DMS153 (cell line): ENCODE results near the gene INPP5D.
A peak's percentile ranks its signal among the peaks of the same experiment; 100 is the strongest.

Experiments used
- DNase-seq: peaks from one replicate; lab custom pipeline; 2025; lab: John Stamatoyannopoulos, UW

The INPP5D gene

GRCh38 chr2:233075966-233076339 lies 15.8 kb downstream of the INPP5D start:
- DNase-seq: peak; percentile 50

DNA sequence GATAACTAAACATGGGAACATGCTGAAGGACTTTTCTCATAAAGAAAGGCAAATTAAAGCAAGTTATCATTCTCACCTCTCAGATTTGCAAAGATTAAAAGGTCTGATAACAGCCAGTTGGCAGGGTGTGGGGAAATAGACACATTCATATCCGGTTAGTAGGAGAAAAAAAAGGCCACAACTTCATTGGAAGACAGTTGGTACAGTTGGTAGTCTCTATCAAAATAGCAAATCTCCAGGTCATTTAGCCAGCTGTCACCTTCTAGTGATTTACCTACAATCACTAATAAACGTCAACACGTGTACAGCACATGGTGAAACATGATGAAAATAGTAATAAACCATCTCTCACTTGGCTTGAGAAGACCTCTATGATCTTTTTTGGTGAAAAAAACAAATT lies 16.6 kb downstream of the INPP5D start:
- no peak for DNase-seq

DNA sequence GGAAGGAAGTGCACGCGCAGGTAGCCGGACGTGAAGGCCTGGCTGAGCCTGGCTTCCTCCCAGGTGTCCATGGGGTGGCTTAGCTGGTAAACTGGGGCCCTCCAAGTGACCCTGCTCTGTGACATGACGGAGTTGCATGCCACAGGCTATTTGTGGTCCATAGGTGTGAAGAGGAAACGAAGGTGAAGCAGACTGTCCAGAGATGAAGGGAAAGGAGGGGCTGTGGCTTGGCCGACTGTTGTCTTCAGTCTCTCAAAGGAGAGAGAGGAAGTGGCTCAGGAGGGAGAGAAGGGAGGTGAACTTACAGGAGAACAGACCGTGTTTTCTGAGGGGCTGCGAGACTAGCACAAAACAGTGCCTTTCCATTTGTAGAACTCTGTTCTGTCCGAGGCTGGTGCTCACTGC lies 19.3 kb downstream of the INPP5D start:
- DNase-seq: no peak

GRCh38 chr2:233079953-233080835 lies 20.1 kb downstream of the INPP5D start:
- no peak for DNase-seq

DNA sequence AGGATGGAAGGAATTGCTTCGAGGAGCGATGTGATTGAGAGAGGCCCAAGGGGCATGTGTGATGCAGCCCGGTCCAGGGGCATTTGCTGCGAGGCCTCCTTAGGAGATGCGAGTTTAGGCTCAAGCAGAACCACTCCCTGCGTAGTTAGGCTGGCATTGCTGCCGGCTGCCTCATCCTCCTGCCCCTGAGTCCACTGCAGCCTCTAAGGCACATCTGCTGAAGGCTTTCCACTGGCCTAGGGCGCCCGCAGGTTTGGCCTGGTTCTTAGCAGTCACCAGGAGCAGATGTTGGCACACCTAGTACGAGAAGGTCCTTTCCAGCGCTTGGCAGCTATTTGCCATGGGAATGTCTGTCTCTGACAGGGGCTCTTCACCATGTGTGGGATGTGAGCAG lies 20.7 kb downstream of the INPP5D start:
- no peak for DNase-seq

DNA sequence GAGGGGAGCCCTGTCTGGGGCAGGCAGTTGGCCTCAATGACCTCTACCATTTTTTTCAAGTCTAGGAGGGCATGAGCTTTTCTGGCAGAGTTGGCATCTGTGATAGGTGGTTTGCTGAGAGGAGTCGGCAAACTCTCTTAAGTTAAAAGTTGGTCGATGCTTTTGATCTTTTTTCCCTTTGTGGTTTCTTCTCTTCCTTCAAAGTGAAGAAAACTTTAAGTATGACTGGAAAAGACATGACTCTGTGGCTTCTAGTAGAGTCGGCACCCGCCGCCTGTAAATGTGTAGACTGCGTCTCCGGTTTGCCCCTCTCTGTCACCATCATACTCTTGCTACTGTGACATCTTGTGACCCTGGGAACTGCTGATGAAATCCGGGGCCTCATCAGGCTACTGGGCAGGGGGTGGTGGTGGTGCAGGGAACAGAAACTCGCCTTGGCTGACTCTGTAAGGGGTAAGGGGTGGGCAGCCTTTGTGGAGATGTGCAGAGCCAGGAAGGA lies 21.1 kb downstream of the INPP5D start:
- DNase-seq: no peak

- DNase-seq: no peak
These were observed 21.6 kb downstream of the INPP5D start for GRCh38 chr2:233081731-233082221.

DNA sequence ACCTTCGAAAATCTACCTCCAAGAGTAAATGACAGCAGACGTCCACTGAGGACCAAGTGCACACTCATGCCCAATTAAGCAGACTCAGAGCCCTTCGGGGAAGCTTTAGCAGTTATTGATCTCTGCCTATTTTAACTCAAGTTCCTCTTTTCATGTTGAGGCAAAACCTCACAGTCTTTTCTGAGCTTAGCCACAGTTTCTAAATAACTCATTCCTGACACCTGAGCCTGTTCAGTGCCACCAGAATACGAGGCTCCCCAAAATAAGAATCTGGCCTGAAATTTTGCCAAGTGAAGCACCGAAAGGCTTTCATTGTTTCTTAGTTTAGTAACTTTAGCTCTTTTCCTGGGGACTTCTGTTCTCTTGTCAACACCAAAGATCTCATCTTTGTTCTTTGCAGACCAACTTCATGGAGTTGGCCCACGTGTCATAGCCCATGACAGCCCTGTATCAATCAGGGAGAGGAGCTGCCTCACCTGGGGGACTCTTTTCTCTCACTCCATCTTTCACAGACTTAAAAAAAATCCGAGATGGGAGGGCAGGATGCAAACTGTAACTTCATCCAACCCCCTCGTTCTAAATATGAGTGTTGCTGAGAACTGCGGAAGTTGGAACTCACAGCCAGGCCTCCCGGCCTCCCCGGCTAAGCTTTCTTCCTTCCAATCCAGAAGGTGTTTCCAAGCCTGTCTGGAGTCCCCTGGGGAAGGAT lies 22.2 kb downstream of the INPP5D start:
- DNase-seq: no peak

GRCh38 chr2:233082931-233083755 lies 23.0 kb downstream of the INPP5D start:
- DNase-seq: no peak

DNA sequence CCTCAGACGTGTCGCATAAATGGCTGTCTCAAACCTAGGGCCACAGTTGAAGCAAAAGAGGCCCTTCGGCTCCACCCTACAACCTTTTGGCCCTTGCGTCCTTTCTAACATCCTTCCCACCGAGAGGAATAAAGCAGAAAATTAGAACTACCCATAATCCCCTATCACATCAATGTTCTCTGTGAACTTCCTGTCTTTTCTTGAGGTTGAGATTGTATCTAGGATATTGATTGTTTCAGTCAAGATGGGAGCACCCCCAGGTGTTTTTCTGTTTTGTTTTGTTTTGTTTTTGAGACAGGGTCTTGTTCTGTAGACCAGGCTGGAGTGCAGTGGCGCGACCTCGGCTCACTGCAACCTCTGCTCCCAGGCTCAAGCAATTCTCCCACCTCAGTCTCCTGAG lies 23.6 kb downstream of the INPP5D start:
- DNase-seq: no peak

GRCh38 chr2:233084488-233084887 lies 24.3 kb downstream of the INPP5D start:
- DNase-seq: no peak

- no peak for DNase-seq
These were observed 25.1 kb downstream of the INPP5D start for GRCh38 chr2:233085037-233085838.

DNA sequence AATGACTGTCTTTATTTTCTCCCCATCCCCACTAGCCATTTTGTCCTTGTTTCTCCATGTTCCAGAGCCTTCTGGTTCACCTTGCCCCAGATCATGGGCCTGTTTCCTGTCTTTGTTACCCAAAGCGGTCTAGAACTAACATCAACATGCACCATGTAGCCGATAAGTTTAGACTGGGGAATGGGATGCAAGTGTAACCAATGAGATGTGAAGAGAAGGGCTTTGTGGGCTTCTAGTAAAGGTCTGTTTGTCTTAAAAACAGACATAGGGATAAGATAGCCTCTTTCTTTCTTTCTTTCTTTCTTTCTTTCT lies 25.7 kb downstream of the INPP5D start:
- DNase-seq: no peak

DNA sequence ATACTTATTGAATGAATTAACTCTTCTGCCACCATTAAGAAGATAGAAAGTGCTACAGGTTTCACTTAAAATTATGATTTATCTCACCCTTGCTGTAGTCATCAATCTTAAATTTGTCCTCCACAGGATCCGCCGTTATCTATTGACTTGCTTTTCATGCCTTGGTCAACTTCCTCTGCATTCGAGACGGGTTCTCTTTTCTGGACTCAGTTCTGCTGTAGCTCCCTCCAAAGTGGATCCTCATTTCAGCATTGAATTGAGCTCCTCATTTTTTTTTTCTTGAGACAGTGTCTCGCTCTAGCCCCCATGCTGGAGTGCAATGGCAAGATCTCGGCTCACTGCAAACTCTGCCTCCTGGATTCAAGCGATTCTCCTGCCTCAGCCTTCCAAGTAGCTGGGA lies 27.6 kb downstream of the INPP5D start:
- no peak for DNase-seq

DNA sequence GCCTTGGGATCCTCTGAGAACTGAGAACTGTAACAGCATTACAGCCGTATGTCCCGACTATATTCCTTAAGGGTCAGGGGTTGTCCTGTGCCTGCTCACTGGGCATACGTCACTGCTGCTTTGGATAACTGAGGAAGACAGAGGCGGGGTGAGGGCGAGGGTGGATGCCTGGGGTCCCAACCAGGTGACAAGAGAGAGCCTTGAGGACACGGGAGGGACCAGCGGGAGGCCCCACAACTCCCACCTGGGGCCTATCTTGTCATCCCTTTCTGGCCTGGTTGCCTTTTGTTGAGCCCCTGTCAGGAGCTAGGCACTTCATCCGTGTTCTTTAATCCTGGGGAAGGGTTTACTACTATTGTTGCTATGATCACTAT lies 28.8 kb downstream of the INPP5D start:
- no peak for DNase-seq

DNA sequence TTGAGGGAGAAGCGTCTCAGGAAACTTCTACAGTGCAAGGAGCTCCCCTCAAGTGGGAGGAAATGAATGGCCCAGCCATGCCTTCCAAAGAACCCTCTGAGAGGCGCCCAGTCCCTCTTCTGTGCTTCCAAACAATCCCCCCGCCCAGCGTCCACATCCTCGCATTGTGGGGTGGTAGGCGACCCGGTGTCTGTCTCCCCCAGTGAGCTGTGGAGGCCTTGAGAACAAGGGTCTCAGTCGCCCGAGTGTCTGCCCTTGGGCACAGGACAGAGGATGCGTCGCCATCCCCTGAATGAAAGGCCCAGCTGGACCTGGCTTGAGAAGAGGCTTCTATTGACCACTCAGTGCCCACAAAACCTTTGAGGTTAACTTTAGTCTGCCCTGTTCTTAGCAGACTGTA lies 29.7 kb downstream of the INPP5D start:
- no peak for DNase-seq

GRCh38 chr2:233090879-233091278 lies 30.7 kb downstream of the INPP5D start:
- no peak for DNase-seq

GRCh38 chr2:233091595-233092375 lies 31.6 kb downstream of the INPP5D start:
- DNase-seq: no peak

DNA sequence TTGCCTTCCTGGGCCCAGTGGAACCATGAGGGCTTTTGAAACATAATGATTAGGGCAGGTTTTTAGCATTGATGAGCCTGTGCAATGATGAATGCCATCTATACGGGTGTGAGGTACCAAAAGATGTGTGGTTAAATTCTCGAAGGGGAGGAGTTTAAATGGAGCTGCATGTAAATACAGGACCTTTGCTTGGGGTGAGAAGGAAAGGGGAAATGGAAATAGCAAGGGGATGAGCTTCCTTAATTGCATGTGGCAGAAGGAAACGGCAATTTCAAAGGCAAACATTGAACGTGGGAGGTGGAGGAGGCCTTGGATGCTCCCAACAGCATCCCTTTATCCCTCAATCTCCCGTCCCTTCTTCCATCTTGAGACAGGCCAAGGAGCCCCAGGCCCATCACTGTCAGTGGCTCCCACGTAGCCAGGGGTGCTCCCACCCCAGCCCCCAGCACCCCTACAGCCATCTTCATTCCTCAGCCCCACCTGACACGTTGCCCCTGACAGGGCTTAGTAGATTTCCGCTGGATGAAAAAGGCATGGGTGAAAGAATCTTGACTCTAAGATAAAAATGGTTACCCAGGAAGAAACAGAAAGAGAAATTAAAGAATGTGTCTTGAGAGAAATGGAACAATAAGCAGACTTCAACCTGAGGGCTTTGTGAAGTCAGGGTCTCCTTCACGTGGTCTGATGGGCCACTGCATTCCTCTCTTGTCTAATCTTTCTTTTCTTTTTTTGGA lies 32.5 kb downstream of the INPP5D start:
- DNase-seq: no peak

GRCh38 chr2:233093166-233093448 lies 33.0 kb downstream of the INPP5D start:
- DNase-seq: no peak
